NCI-H2196 (cell line): Measurements from ENCODE around the gene ABCB9.
"Not testable (repeated sequence)": the region's sequence is repeated elsewhere in the genome, so short reads cannot be mapped to it uniquely, and the experiment has no call there.

ENCODE experiments used
- DNase-seq: peaks from one replicate; lab custom pipeline; 2025; ENCODE audit not compliant: unreplicated experiment; lab: John Stamatoyannopoulos, UW

Gene ABCB9

GRCh38 chr12:122965851-122966742 lies at the start of gene ABCB9:
Gene ABCB9, minus strand, starts transcription at chr12:122966463. Its CDS starts 6,228 bp downstream, at chr12:122960235.
- DNase-seq, result peak; percentile 94

- not testable (repeated sequence) for DNase-seq
Observed at GRCh38 chr12:123014473-123014872, 48.2 kb upstream of the ABCB9 start.

- no peak for DNase-seq
Observed at GRCh38 chr12:123013185-123014095, 47.2 kb upstream of the ABCB9 start.

- DNase-seq, result no peak
Observed at GRCh38 chr12:123011701-123012100, 45.4 kb upstream of the ABCB9 start.

GRCh38 chr12:123010681-123011080 lies 44.4 kb upstream of the ABCB9 start:
- DNase-seq, result no peak

- DNase-seq, result no peak
Observed at GRCh38 chr12:123010110-123010509, 43.8 kb upstream of the ABCB9 start.

- no peak for DNase-seq
Observed at GRCh38 chr12:123006977-123007376, 40.7 kb upstream of the ABCB9 start.

- no peak for DNase-seq
Observed at GRCh38 chr12:123005081-123005626, 38.9 kb upstream of the ABCB9 start.

- no peak for DNase-seq
Observed at GRCh38 chr12:123004287-123004686, 38.0 kb upstream of the ABCB9 start.

GRCh38 chr12:123003257-123003656 lies 37.0 kb upstream of the ABCB9 start:
- DNase-seq, result no peak

- no peak for DNase-seq
Observed at GRCh38 chr12:123001464-123001863, 35.2 kb upstream of the ABCB9 start.

GRCh38 chr12:123000578-123000977 lies 34.3 kb upstream of the ABCB9 start:
- no peak for DNase-seq

- DNase-seq, result no peak
Observed at GRCh38 chr12:122999986-123000420, 33.7 kb upstream of the ABCB9 start.

- DNase-seq, result no peak
Observed at GRCh38 chr12:122999196-122999946, 33.1 kb upstream of the ABCB9 start.

GRCh38 chr12:122998316-122998715 lies 32.1 kb upstream of the ABCB9 start:
- no peak for DNase-seq

- no peak for DNase-seq
Observed at GRCh38 chr12:122997343-122998250, 31.3 kb upstream of the ABCB9 start.

GRCh38 chr12:122996621-122997342 lies 30.5 kb upstream of the ABCB9 start:
- DNase-seq, result no peak

GRCh38 chr12:122996188-122996601 lies 29.9 kb upstream of the ABCB9 start:
- DNase-seq, result no peak
